Colonic mucosa (tissue), 4 donors: ENCODE data around the gene RACGAP1. TPM values are rescaled to one million over a fixed set of nuclear protein-coding genes. Genes with fewer than 3 reads are reported as not detected.

ENCODE experiments used
- DNase-seq: peaks from one replicate; pipeline ENCODE4 v3.0.0-alpha.2; 2020
- H3K27ac ChIP-seq: fragments of 200-600 bp; one replicate; pipeline ENCODE4 v1.8.0; 2021
- H3K27me3 ChIP-seq: fragments of 200-600 bp; one replicate; pipeline ENCODE4 v1.8.0; 2021
- H3K36me3 ChIP-seq: fragments of 200-600 bp; one replicate; pipeline ENCODE4 v1.8.0; 2021
- H3K4me1 ChIP-seq: fragments of 200-600 bp; one replicate; pipeline ENCODE4 v1.8.0; 2021; ENCODE audit warnings: mild to moderate bottlenecking
- H3K4me3 ChIP-seq: fragments of 200-600 bp; one replicate; pipeline ENCODE4 v1.8.0; 2021
- H3K9ac ChIP-seq, 2 donors: one replicate each; pipeline ENCODE4 v1.7.0; 2013; ENCODE audit warnings: control low read depth in 2 of 2, low read depth in 2 of 2, low read length in 2 of 2
- H3K9me3 ChIP-seq: fragments of 200-600 bp; one replicate; pipeline ENCODE4 v1.8.0; 2021
- intact Hi-C: fragments of 100-400 bp; cut with DNase I; formaldehyde crosslinking; loops from one replicate; pipeline ENCODE4 v1.14.1; 2022
- total RNA-seq, 2 donors: library from RNA; stranded (reverse); fragmentation: NEBNext Ultra II Directional in 1 of 2; extraction: Animal tissue kit (Norgen Biotek cat#: 25700) in 1 of 2; gene quantifications; one replicate each; pipeline ENCODE4 v1.2.1, GENCODE V29; 2021
- TF ChIP-seq, protein P1 (sequence below): fragments of 200-600 bp; IDR thresholded peaks from one replicate; pipeline ENCODE4 v1.8.0; 2022; ENCODE audit warnings: antibody characterized with exemption, mild to moderate bottlenecking
- donor health status: healthy.
- donor health status: DM: no; HTN: no; CAD: no.
- donor health status: DM: no; HTN: no; CAD: no.

Gene RACGAP1
- total RNA-seq, 2 donors from 2014 or later: 36.2 to 83.8 TPM

DNA sequence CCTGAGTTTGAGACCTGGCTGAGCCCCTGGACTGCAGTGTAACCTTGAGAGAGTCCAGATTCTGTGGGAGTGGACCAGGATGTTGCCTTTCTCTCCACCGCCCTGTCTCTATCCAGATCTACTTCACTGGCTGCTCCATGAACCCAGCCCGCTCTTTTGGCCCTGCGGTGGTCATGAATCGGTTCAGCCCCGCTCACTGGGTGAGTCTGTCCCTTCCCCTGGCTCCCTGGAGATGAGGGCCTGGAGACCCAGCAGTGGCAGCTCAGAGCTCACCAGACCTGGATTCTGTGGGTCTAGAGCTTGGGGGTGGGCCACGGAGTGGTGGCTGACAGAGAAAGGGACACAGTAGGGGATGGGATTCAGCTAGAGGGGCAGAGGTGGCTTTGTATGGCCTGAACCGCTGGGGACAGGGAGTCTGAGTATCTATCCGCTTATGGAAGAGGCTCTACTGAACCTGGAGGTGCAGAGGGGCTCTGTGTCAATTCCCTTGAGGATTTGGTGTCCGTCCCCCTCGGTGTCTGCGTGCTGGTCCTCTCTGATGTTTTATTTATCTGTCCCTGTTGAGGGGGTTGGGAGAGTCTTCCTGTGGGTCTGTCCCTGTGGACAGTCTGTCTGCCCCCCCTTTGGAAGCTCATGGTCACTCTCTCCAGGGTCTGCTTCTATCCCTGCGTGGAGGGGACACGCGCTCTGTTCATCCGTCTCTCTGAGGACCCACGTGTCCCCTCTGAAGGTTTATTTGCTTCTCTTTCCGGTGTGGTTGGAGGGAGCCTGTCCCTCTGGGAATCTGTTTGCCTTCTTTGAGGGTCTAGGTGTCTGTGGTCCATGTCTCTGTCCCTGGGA is 61.1 kb downstream of the RACGAP1 start:
- Histone ChIP-seq H3K4me1 (peaks cover 6% of the 10 kb centered on the region), H3K4me3 (no peak overlapping the region), H3K9ac (no peak overlapping the region), H3K9me3 (no peaks in the 10 kb centered on the region), H3K36me3 (no peaks in the 10 kb centered on the region), H3K27ac (no peak overlapping the region), H3K27me3 (peaks cover 17% of the 10 kb centered on the region)
- no peak for DNase-seq
- intact Hi-C loops: no loop called here
- TF ChIP-seq, protein P1, sequence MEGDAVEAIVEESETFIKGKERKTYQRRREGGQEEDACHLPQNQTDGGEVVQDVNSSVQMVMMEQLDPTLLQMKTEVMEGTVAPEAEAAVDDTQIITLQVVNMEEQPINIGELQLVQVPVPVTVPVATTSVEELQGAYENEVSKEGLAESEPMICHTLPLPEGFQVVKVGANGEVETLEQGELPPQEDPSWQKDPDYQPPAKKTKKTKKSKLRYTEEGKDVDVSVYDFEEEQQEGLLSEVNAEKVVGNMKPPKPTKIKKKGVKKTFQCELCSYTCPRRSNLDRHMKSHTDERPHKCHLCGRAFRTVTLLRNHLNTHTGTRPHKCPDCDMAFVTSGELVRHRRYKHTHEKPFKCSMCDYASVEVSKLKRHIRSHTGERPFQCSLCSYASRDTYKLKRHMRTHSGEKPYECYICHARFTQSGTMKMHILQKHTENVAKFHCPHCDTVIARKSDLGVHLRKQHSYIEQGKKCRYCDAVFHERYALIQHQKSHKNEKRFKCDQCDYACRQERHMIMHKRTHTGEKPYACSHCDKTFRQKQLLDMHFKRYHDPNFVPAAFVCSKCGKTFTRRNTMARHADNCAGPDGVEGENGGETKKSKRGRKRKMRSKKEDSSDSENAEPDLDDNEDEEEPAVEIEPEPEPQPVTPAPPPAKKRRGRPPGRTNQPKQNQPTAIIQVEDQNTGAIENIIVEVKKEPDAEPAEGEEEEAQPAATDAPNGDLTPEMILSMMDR: no peak

GRCh38 chr12:49962861-49963765 is 62.2 kb downstream of the RACGAP1 start:
- DNase-seq: peak; percentile 57
- H3K9ac ChIP-seq: no peak overlapping the region
- no peak overlapping the region for H3K4me3 ChIP-seq
- no peak overlapping the region for H3K27ac ChIP-seq
- H3K36me3 ChIP-seq: no peaks in the 10 kb centered on the region
- peaks cover 6% of the 10 kb centered on the region for H3K4me1 ChIP-seq
- intact Hi-C loops: no loop called here
- peaks cover 17% of the 10 kb centered on the region for H3K27me3 ChIP-seq
- H3K9me3 ChIP-seq: no peaks in the 10 kb centered on the region
- TF ChIP-seq, protein P1: no peak

- no peak overlapping the region for H3K4me3 ChIP-seq
- H3K27ac ChIP-seq: no peak overlapping the region
- peaks cover 17% of the 10 kb centered on the region for H3K27me3 ChIP-seq
- no peak overlapping the region for H3K9ac ChIP-seq
- TF ChIP-seq, protein P1: no peak
- intact Hi-C loops: no loop called here
- no peak for DNase-seq
- H3K36me3 ChIP-seq: no peaks in the 10 kb centered on the region
- H3K9me3 ChIP-seq: no peaks in the 10 kb centered on the region
- H3K4me1 ChIP-seq: peaks cover 6% of the 10 kb centered on the region
Observed at GRCh38 chr12:49961993-49962764, 63.1 kb downstream of the RACGAP1 start.

- H3K27ac ChIP-seq: no peak within 1 kb of the TSS
- no peaks in the 10 kb centered on the region for H3K9me3 ChIP-seq
- no peaks in the 10 kb centered on the region for H3K36me3 ChIP-seq
- DNase-seq: no peak
- peak within 1 kb of the TSS; percentile 17 for H3K4me3 ChIP-seq
- TF ChIP-seq, protein P1: no peak
- peak within 1 kb of the TSS in 1 of 2 donors; percentile 12 for H3K9ac ChIP-seq
- intact Hi-C loops: no loop called here
- peaks cover 17% of the 10 kb centered on the region for H3K27me3 ChIP-seq
- H3K4me1 ChIP-seq: peaks cover 6% of the 10 kb centered on the region
Observed at GRCh38 chr12:49961111-49961922, 64.0 kb downstream of the RACGAP1 start, which contains the start of gene AQP5. Gene AQP5, plus strand, starts transcription at chr12:49961872. Its CDS starts 146 bp downstream, at chr12:49962018.
